ENCODE measurements around the gene GFAP.

The GFAP gene

DNA sequence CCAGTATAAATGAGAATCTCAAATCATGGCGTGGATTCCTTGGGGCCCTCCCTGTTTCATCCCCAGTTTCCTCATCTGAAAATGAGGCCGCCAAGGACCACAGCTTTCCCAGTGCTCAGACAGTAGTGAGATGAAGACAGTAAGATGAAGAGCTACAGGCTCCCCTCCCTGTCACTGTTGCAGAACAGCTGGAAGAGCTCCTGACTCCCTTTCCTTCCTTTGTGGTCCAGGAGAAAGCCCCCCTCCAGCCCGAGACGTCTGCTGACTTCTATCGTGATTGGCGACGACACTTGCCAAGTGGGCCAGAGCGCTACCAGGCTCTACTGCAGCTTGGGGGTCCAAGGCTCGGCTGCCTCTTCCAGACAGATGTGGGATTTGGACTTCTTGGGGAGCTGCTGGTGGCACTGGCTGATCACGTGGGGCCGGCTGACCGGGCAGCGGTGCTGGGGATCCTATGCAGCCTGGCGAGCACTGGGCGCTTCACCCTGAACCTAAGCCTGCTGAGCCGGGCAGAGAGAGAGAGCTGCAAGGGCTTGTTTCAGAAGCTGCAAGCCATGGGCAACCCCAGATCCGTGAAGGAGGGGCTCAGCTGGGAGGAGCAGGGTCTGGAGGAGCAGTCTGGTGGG is 13.1 kb downstream of the GFAP start:
- Histone ChIP-seq H3K4me3 (no peak overlapping the region), H3K9me3 (ENCODE audit: low read depth, low read length) (no peaks in the 10 kb centered on the region), H3K27ac (no peak overlapping the region), H3K36me3 (ENCODE audit: insufficient read depth, low read length) (no peaks in the 10 kb centered on the region), H3K9ac (ENCODE audit: insufficient read length) (no peak overlapping the region)
- no peak for DNase-seq (ENCODE audit: low read depth, low spot score)
- TF ChIP-seq FOXP2 (optimal IDR thresholded peaks at IDR 0.05; ENCODE audit: control extremely low read depth, extremely low read length, insufficient read depth) (no peak), POLR2AphosphoS5 (IDR thresholded peaks at IDR 0.05; ENCODE audit: borderline replicate concordance, low read depth, low read length) (no peak), EZH2 (IDR thresholded peaks at IDR 0.05) (no peak)

DNA sequence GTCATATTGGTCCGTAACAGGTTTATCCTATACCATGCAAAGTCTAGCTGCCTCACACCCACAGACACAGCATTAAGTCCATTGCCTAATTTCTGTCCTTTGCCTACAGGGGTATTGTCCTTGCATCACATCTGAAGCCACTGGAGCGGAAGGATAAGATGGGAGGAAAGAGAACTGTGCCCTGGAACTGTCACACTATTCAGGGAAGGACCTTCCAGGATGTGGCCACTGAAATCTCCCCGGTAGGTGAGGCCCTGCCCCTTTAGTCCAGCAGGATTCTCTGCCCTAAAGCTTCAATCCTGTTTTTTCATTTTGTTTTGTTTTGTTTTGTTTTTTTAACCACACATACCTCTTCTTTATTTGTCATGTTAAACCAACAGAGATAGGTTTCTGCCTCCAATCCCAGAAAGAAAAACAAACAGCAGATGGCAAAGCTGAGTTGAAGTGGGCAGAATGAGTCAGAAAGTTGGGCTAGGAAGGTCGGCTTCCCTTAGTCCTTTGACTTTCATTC is 13.8 kb downstream of the GFAP start:
- TF ChIP-seq EZH2 (IDR thresholded peaks at IDR 0.05) = no peak
- TF ChIP-seq POLR2AphosphoS5 (IDR thresholded peaks at IDR 0.05; ENCODE audit: borderline replicate concordance, low read depth, low read length) = no peak
- no peak for TF ChIP-seq FOXP2 (optimal IDR thresholded peaks at IDR 0.05; ENCODE audit: control extremely low read depth, extremely low read length, insufficient read depth)
- Histone ChIP-seq H3K9me3 (ENCODE audit: low read depth, low read length) (no peaks in the 10 kb centered on the region), H3K4me3 (peak overlapping the region; percentile 95; the same call in 1 of the 2 replicates), H3K9ac (ENCODE audit: insufficient read length) (no peak overlapping the region), H3K36me3 (ENCODE audit: insufficient read depth, low read length) (no peaks in the 10 kb centered on the region; the same call in 1 of the 2 replicates), H3K27ac (peak overlapping the region; percentile 88)
- DNase-seq (ENCODE audit: low read depth, low spot score) = no peak

DNA sequence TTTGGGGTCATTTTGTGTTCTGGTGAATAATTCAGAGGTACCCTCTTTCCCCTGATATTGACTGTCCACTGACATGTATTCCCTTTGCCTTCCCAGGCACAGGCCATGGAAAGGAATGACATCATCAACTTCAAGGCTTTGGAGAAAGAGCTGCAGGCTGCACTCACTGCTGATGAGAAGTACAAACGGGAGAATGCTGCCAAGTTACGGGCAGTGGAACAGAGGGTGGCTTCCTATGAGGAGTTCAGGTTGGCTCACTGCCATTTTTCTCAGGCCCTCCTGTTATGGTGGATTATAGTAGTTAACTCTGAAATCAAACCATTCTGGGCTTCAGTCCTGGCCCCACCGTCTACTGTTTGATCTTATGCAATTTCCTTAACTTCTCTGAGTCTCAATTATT is 14.4 kb downstream of the GFAP start:
- Histone ChIP-seq H3K4me3 (peak overlapping the region; percentile 95), H3K27ac (peak overlapping the region; percentile 88), H3K9me3 (ENCODE audit: low read depth, low read length) (no peaks in the 10 kb centered on the region), H3K9ac (ENCODE audit: insufficient read length) (peak overlapping the region; percentile 59), H3K36me3 (ENCODE audit: insufficient read depth, low read length) (peaks cover 3% of the 10 kb centered on the region)
- TF ChIP-seq FOXP2 (optimal IDR thresholded peaks at IDR 0.05; ENCODE audit: control extremely low read depth, extremely low read length, insufficient read depth) (no peak), POLR2AphosphoS5 (IDR thresholded peaks at IDR 0.05; ENCODE audit: borderline replicate concordance, low read depth, low read length) (no peak), EZH2 (IDR thresholded peaks at IDR 0.05) (no peak)
- DNase-seq (ENCODE audit: low read depth, low spot score) = peak; percentile 58

DNA sequence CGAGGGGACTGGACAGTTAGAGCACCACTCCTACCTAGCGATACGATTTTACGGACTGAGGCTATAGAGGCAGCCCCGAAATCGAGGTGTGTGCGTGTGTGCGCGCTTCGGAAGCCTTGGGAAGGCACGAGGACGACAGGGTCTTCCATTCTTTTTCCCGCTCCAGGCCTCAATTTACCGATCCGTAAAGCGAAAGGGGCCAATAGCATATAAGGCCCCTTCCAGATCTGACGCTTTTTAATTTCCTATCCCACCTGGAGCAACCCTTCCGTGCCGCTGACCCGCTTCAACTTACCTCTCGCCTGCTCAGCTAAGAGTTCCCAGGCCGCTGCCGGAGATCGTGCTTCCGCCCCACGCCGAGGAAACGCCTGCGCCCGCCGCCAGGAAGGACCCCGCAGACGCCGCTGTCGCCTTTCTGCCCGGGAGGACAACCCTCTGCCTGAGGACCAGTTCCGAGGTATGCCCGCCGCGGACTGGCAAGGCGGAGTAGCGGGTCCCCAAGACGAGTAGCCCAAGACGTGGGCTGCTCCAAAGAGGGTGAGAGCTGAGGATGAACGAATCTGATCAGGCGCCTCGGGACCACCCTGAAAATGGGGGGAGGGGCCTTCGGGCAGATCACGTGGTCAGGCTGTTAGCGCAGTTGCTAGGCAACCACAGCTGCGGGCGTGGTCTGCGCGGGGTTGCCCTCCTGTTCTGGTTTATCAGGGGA is 16.1 kb downstream of the GFAP start, which contains the start of gene EFTUD2:
TSS of gene EFTUD2 (minus strand) at position 372 of the 709 bp plus-strand sequence. CDS start 4,924 bp downstream, outside the sequence.
- Histone ChIP-seq H3K27ac (peak within 1 kb of the TSS; percentile 99), H3K36me3 (ENCODE audit: insufficient read depth, low read length) (peaks cover 15% of the 10 kb centered on the region), H3K9me3 (ENCODE audit: low read depth, low read length) (no peaks in the 10 kb centered on the region), H3K4me3 (peak within 1 kb of the TSS; percentile 95), H3K9ac (ENCODE audit: insufficient read length) (peak within 1 kb of the TSS; percentile 96)
- no peak for TF ChIP-seq EZH2 (IDR thresholded peaks at IDR 0.05)
- TF ChIP-seq POLR2AphosphoS5 (IDR thresholded peaks at IDR 0.05; ENCODE audit: borderline replicate concordance, low read depth, low read length) = peak; percentile 92
- no peak for TF ChIP-seq FOXP2 (optimal IDR thresholded peaks at IDR 0.05; ENCODE audit: control extremely low read depth, extremely low read length, insufficient read depth)
- DNase-seq (ENCODE audit: low read depth, low spot score) = peak; percentile 58

DNA sequence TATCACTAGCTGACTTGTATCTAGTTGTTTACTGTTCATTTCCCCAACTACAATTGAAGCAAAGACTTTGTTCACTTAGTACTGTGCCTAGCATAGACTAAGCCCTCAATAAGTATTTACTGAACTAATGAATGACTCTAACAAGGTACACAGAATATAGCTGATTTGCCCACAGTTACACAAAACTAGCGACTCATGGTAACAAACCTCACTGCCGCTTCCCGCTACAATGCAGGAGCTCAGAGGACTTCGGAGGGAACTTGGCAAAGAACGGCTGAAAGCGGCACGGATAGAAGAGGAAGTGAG is 16.6 kb downstream of the GFAP start:
- Histone ChIP-seq H3K4me3 (peak overlapping the region; percentile 95), H3K9me3 (ENCODE audit: low read depth, low read length) (no peaks in the 10 kb centered on the region), H3K9ac (ENCODE audit: insufficient read length) (peak overlapping the region; percentile 96), H3K27ac (peak overlapping the region; percentile 99; the same call in 1 of the 2 replicates), H3K36me3 (ENCODE audit: insufficient read depth, low read length) (peaks cover 20% of the 10 kb centered on the region)
- DNase-seq (ENCODE audit: low read depth, low spot score) = no peak
- TF ChIP-seq EZH2 (IDR thresholded peaks at IDR 0.05) (no peak), FOXP2 (optimal IDR thresholded peaks at IDR 0.05; ENCODE audit: control extremely low read depth, extremely low read length, insufficient read depth) (no peak), POLR2AphosphoS5 (IDR thresholded peaks at IDR 0.05; ENCODE audit: borderline replicate concordance, low read depth, low read length) (no peak)

DNA sequence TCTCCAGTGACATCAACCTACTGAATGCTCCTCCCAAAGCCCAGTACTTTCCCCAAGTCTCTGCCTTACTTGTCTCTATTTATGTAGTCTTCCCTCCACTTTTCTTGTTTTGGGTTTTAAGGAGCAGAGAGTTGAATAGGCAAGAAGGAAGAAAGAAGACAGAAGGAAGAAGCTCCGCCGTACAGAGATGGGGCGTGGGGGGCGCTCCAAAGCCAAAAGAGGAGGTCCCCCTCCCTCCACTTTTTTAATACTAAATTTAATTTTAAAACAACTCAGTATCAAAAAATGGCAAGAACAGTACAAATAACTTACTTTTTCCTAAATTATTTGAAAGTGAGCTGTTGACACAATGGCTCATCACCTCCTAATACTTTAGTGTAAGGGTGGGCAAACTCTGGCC is 20.7 kb downstream of the GFAP start:
- Histone ChIP-seq H3K4me3 (no peak overlapping the region), H3K9me3 (ENCODE audit: low read depth, low read length) (no peaks in the 10 kb centered on the region), H3K27ac (no peak overlapping the region), H3K36me3 (ENCODE audit: insufficient read depth, low read length) (peaks cover 46% of the 10 kb centered on the region), H3K9ac (ENCODE audit: insufficient read length) (no peak overlapping the region)
- DNase-seq (ENCODE audit: low read depth, low spot score) = no peak
- TF ChIP-seq FOXP2 (optimal IDR thresholded peaks at IDR 0.05; ENCODE audit: control extremely low read depth, extremely low read length, insufficient read depth) (no peak), EZH2 (IDR thresholded peaks at IDR 0.05) (no peak), POLR2AphosphoS5 (IDR thresholded peaks at IDR 0.05; ENCODE audit: borderline replicate concordance, low read depth, low read length) (no peak)

DNA sequence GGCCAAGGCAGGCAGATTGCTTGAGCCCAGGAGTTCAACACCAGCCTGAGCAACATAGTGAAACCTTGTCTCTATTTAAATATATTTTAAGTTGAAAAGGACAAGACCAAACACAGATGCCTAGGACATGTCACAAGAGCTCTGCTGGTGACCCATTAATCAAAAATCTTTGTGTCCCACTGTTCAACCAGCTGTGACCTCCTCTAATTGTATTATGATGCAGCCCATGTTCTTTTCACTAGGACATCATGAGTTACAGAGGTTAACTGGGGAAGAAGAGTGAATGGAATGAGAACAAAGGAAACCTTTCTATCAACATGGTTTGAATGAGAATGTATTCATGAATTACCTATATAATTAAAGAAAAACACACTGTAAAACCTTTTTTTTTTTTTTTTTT is 23.1 kb downstream of the GFAP start:
- peaks cover 49% of the 10 kb centered on the region for H3K36me3 ChIP-seq (ENCODE audit: insufficient read depth, low read length)
- no peak overlapping the region for H3K9ac ChIP-seq (ENCODE audit: insufficient read length)
- H3K9me3 ChIP-seq (ENCODE audit: low read depth, low read length) = no peaks in the 10 kb centered on the region
- no peak for DNase-seq (ENCODE audit: low read depth, low spot score)
- H3K27ac ChIP-seq = no peak overlapping the region
- no peak overlapping the region for H3K4me3 ChIP-seq
- no peak for TF ChIP-seq EZH2 (IDR thresholded peaks at IDR 0.05)
- TF ChIP-seq FOXP2 (optimal IDR thresholded peaks at IDR 0.05; ENCODE audit: control extremely low read depth, extremely low read length, insufficient read depth) = no peak
- TF ChIP-seq POLR2AphosphoS5 (IDR thresholded peaks at IDR 0.05; ENCODE audit: borderline replicate concordance, low read depth, low read length) = no peak

DNA sequence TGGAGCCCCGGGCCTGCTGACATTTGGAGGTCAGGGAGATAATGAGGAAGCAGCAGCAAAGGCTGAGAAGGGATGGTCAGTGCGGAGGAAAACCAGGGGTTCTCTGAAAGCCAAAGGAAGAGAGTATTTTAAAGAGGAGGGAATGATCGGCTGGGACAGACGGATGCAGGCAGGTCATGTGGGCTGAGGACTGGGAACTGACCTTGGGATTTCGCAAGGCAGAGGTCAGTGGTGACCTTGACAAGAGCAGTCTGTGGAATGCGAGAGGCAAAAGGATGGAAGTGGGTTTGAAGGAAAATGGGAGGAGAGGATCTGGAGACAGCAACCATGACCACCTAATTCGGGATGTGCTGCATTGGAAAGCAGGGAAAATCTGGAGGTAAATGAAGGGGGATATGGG is 26.3 kb downstream of the GFAP start:
- H3K36me3 ChIP-seq (ENCODE audit: insufficient read depth, low read length) = peaks cover 60% of the 10 kb centered on the region
- TF ChIP-seq EZH2 (IDR thresholded peaks at IDR 0.05) = no peak
- no peak for TF ChIP-seq FOXP2 (optimal IDR thresholded peaks at IDR 0.05; ENCODE audit: control extremely low read depth, extremely low read length, insufficient read depth)
- TF ChIP-seq POLR2AphosphoS5 (IDR thresholded peaks at IDR 0.05; ENCODE audit: borderline replicate concordance, low read depth, low read length) = no peak
- no peak overlapping the region for H3K4me3 ChIP-seq
- H3K27ac ChIP-seq = no peak overlapping the region
- DNase-seq (ENCODE audit: low read depth, low spot score) = no peak
- H3K9ac ChIP-seq (ENCODE audit: insufficient read length) = no peak overlapping the region
- H3K9me3 ChIP-seq (ENCODE audit: low read depth, low read length) = no peaks in the 10 kb centered on the region
